Transverse colon (tissue), 4 donors: ENCODE measurements around the gene TANK. TPM values are rescaled to one million over a fixed set of nuclear protein-coding genes. Genes with fewer than 3 reads are reported as not detected.

ENCODE experiments used
- DNase-seq: peaks from one replicate; pipeline ENCODE4 v3.0.0-alpha.2; 2019
- H3K27ac ChIP-seq, 4 donors: fragments of 200-600 bp; sonication (generic); 2 replicates each; pipeline ENCODE4 v1.5.1; 2016 to 2018; ENCODE audit warnings: inconsistent platforms in 4 of 4
- H3K27me3 ChIP-seq: fragments of 200-600 bp; sonication (generic); 2 replicates; pipeline ENCODE4 v1.5.1; 2017; ENCODE audit warnings: inconsistent platforms
- H3K36me3 ChIP-seq, 4 donors: fragments of 200-600 bp; sonication (generic); 2 replicates each; pipeline ENCODE4 v1.5.1; 2017 to 2019; ENCODE audit warnings: inconsistent platforms in 4 of 4
- H3K4me1 ChIP-seq, 4 donors: fragments of 200-600 bp; sonication (generic); 2 replicates each; pipeline ENCODE4 v1.5.1; 2017 to 2020; ENCODE audit warnings: inconsistent platforms in 4 of 4
- H3K4me3 ChIP-seq, 4 donors: fragments of 200-600 bp; sonication (generic); 1 replicate in 1 of 4; 2 replicates in 3 of 4; pipeline versions ENCODE4 v1.5.1 to v1.6.1; 2017 to 2019; ENCODE audit warnings: inconsistent platforms in 4 of 4
- H3K9me3 ChIP-seq, 2 donors: fragments of 200-600 bp; sonication (generic); 2 replicates each; pipeline ENCODE4 v1.5.1; 2017 to 2019; ENCODE audit warnings: inconsistent platforms in 2 of 2
- CTCF ChIP-seq, 5 experiments: fragments of 200-600 bp in 3 of 5; fragments of 450-650 bp in 2 of 5; sonication (generic) in 3 of 5; IDR thresholded peaks; 1 replicate in 2 of 5; 2 replicates in 3 of 5; pipeline ENCODE4 v1.5.1; 2016 to 2017; ENCODE audit warnings: antibody characterized with exemption in 5 of 5, inconsistent platforms in 3 of 5, mild to moderate bottlenecking in 2 of 5, moderate library complexity in 1 of 5
- EP300 ChIP-seq: sonication (generic); formaldehyde crosslinking; IDR thresholded peaks from one replicate; pipeline ENCODE4 v1.6.1; 2017; ENCODE audit warnings: antibody characterized with exemption, low read depth
- POLR2A ChIP-seq: fragments of 450-650 bp; IDR thresholded peaks from one replicate; pipeline ENCODE4 v1.6.1; 2016; ENCODE audit warnings: antibody characterized with exemption, mild to moderate bottlenecking, moderate library complexity
- POLR2AphosphoS5 ChIP-seq, 3 donors: sonication (generic); formaldehyde crosslinking; IDR thresholded peaks; one replicate each; pipeline ENCODE4 v1.6.1; 2016; ENCODE audit warnings: antibody characterized with exemption in 3 of 3
- whole genome bisulfite sequencing, 2 donors: methylation state at CpG; one replicate each; pipeline ENCODE4 v1.1.5; 2018; ENCODE audit warnings: low coverage in 1 of 2; 5-methylcytosine and 5-hydroxymethylcytosine counted together
- in situ Hi-C, 4 donors: fragments of 200-750 bp; cut with MboI; loops; one replicate each; pipeline versions ENCODE4 v1.15.0 to v1.15.1; 2017; ENCODE audit warnings: low sequenced_read_pairs in 3 of 4, low pct_ligation_motif_present in 1 of 4, low pct_unique_long_range_greater_than_20kb in 1 of 4
- intact Hi-C: fragments of 100-400 bp; cut with DNase I; formaldehyde crosslinking; loops from one replicate; pipeline ENCODE4 v1.15.1; 2023; ENCODE audit warnings: low total_unique reads
- total RNA-seq, 4 donors: library from RNA; depleted of rRNA; stranded (reverse); fragments of >200 nt; gene quantifications; one replicate each; pipeline ENCODE4 v1.1.0, GENCODE V29; 2016

The TANK gene
- total RNA-seq, 4 donors from 2014 or later, result 35.0 to 107 (median 58.0) TPM

GRCh38 chr2:161250864-161251436 is 90.7 kb downstream of the TANK start:
- in situ Hi-C loops, result no loop called here
- no peak overlapping the region for H3K4me3 ChIP-seq
- no peaks in the 10 kb centered on the region for H3K4me1 ChIP-seq
- no peak overlapping the region for H3K27ac ChIP-seq
- no peaks in the 10 kb centered on the region for H3K9me3 ChIP-seq
- DNase-seq, result no peak
- no peak for TF ChIP-seq POLR2A
- TF ChIP-seq CTCF (IDR thresholded peaks at IDR 0.05), result peak; percentile 41 to 58 (median 42)
- H3K27me3 ChIP-seq, result peaks cover 12% of the 10 kb centered on the region
- H3K36me3 ChIP-seq, result no peaks in the 10 kb centered on the region
- intact Hi-C loops, result no loop called here
- 22 to 30% methylated on average over 2 of the region's 2 CpGs for WGBS, 2 donors

GRCh38 chr2:161257123-161257952 is 97.1 kb downstream of the TANK start:
- Histone ChIP-seq H3K4me1 (no peaks in the 10 kb centered on the region), H3K9me3 (no peaks in the 10 kb centered on the region), H3K27me3 (no peaks in the 10 kb centered on the region), H3K27ac (no peak overlapping the region), H3K4me3 (no peak overlapping the region), H3K36me3 (no peaks in the 10 kb centered on the region)
- TF ChIP-seq POLR2A (no peak), POLR2AphosphoS5 (IDR thresholded peaks at IDR 0.05) (no peak), CTCF (IDR thresholded peaks at IDR 0.05) (no peak), EP300 (no peak)
- no peak for DNase-seq
- in situ Hi-C loops (no loop called here), intact Hi-C loops (no loop called here)
- WGBS, 2 donors, result 83 to 89% methylated on average over 8 of the region's 8 CpGs

- in situ Hi-C loops, result no loop called here
- WGBS, 2 donors, result 92 to 93% methylated on average over 5 to 11 of the region's 11 CpGs
Observed at GRCh38 chr2:161265874-161266273, 105.6 kb downstream of the TANK start.

GRCh38 chr2:161269111-161269510 is 108.9 kb downstream of the TANK start:
- WGBS, 2 donors, result 94 to 98% methylated on average over 3 of the region's 3 CpGs
- H3K4me3 ChIP-seq, result no peak overlapping the region
- no peak for DNase-seq
- in situ Hi-C loops (no loop called here), intact Hi-C loops (no loop called here)
- no peaks in the 10 kb centered on the region for H3K36me3 ChIP-seq
- no peaks in the 10 kb centered on the region for H3K4me1 ChIP-seq
- peaks cover 0 to 6% of the 10 kb centered on the region in 2 donors for H3K9me3 ChIP-seq
- H3K27me3 ChIP-seq, result no peaks in the 10 kb centered on the region
- TF ChIP-seq EP300 (no peak), POLR2A (no peak), POLR2AphosphoS5 (IDR thresholded peaks at IDR 0.05) (no peak), CTCF (IDR thresholded peaks at IDR 0.05) (no peak)
- no peak overlapping the region for H3K27ac ChIP-seq

More at GRCh38 chr2:161265874-161266273, 105.6 kb downstream of the TANK start:
- DNase-seq, result no peak
- no peak for TF ChIP-seq POLR2A
- TF ChIP-seq EP300, result no peak
- no peak for TF ChIP-seq POLR2AphosphoS5 (IDR thresholded peaks at IDR 0.05)
- no peak for TF ChIP-seq CTCF (IDR thresholded peaks at IDR 0.05)
- Histone ChIP-seq H3K9me3 (no peaks in the 10 kb centered on the region), H3K27me3 (no peaks in the 10 kb centered on the region), H3K4me3 (no peak overlapping the region), H3K36me3 (no peaks in the 10 kb centered on the region), H3K27ac (no peak overlapping the region), H3K4me1 (no peaks in the 10 kb centered on the region)
- intact Hi-C loops, result no loop called here
